IPS-20b (cell line): ENCODE data around the gene MFAP3L.
A peak's percentile ranks its signal among the peaks of the same experiment; 100 is the strongest.

ENCODE experiments used
- H3K27ac ChIP-seq: one replicate; pipeline ENCODE4 v1.5.1; 2013; ENCODE audit warnings: low read length
- H3K27me3 ChIP-seq: 2 replicates; pipeline ENCODE4 v1.6.1; 2013; ENCODE audit warnings: mild to moderate bottlenecking, low read length, inconsistent platforms; ENCODE audit not compliant: insufficient read depth
- H3K36me3 ChIP-seq: 2 replicates; pipeline ENCODE4 v1.6.1; 2013; ENCODE audit warnings: low read depth, mild to moderate bottlenecking, inconsistent platforms, low read length, moderate library complexity; ENCODE audit not compliant: insufficient read depth
- H3K4me1 ChIP-seq: 2 replicates; pipeline ENCODE4 v1.6.1; 2013; ENCODE audit warnings: mild to moderate bottlenecking, control low read depth, inconsistent platforms, low read length, moderate library complexity; ENCODE audit not compliant: insufficient read depth
- H3K4me3 ChIP-seq: 2 replicates; pipeline ENCODE4 v1.5.1; 2013; ENCODE audit warnings: mild to moderate bottlenecking, low read length, inconsistent platforms
- H3K9ac ChIP-seq: 2 replicates; pipeline ENCODE4 v1.6.1; 2013; ENCODE audit warnings: low read depth, mild to moderate bottlenecking, inconsistent platforms, low read length, moderate library complexity
- H3K9me3 ChIP-seq: 2 replicates; pipeline ENCODE4 v1.6.1; 2013; ENCODE audit warnings: mild to moderate bottlenecking, low read depth, low read length, inconsistent platforms; ENCODE audit not compliant: insufficient read depth

Gene MFAP3L

GRCh38 chr4:169985881-169986280 lies 40.3 kb downstream of the MFAP3L start:
- H3K4me1 ChIP-seq: peaks cover 16% of the 10 kb centered on the region; the same call in 1 of the 2 replicates

GRCh38 chr4:169984745-169985144 lies 41.5 kb downstream of the MFAP3L start:
- Histone ChIP-seq H3K36me3 (no peaks in the 10 kb centered on the region), H3K27ac (no peak overlapping the region), H3K4me1 (peaks cover 16% of the 10 kb centered on the region; the same call in 1 of the 2 replicates), H3K27me3 (no peaks in the 10 kb centered on the region), H3K9me3 (no peaks in the 10 kb centered on the region), H3K4me3 (no peak overlapping the region), H3K9ac (no peak overlapping the region)

More at GRCh38 chr4:169985881-169986280, 40.3 kb downstream of the MFAP3L start:
- Histone ChIP-seq H3K36me3 (no peaks in the 10 kb centered on the region), H3K27me3 (no peaks in the 10 kb centered on the region), H3K9ac (no peak overlapping the region), H3K9me3 (no peaks in the 10 kb centered on the region), H3K4me3 (no peak overlapping the region), H3K27ac (no peak overlapping the region)

GRCh38 chr4:169984173-169984572 lies 42.0 kb downstream of the MFAP3L start:
- H3K4me1 ChIP-seq: peaks cover 16% of the 10 kb centered on the region; the same call in 1 of the 2 replicates
- no peak overlapping the region for H3K4me3 ChIP-seq
- no peaks in the 10 kb centered on the region for H3K27me3 ChIP-seq
- no peak overlapping the region for H3K27ac ChIP-seq
- H3K36me3 ChIP-seq: no peaks in the 10 kb centered on the region
- no peaks in the 10 kb centered on the region for H3K9me3 ChIP-seq
- H3K9ac ChIP-seq: no peak overlapping the region

GRCh38 chr4:169976951-169977350 lies 49.2 kb downstream of the MFAP3L start:
- Histone ChIP-seq H3K4me1 (peaks cover 12% of the 10 kb centered on the region), H3K9ac (no peak overlapping the region), H3K27ac (no peak overlapping the region), H3K4me3 (0 out of 2 replicates have a peak overlapping the region, but pooled peaks have one; percentile 25), H3K36me3 (no peaks in the 10 kb centered on the region), H3K27me3 (no peaks in the 10 kb centered on the region), H3K9me3 (no peaks in the 10 kb centered on the region)

GRCh38 chr4:169975838-169976796 lies 50.1 kb downstream of the MFAP3L start:
- Histone ChIP-seq H3K27ac (no peak overlapping the region), H3K27me3 (no peaks in the 10 kb centered on the region), H3K9ac (no peak overlapping the region), H3K4me3 (no peak overlapping the region), H3K36me3 (no peaks in the 10 kb centered on the region), H3K9me3 (no peaks in the 10 kb centered on the region), H3K4me1 (peaks cover 12% of the 10 kb centered on the region)

- Histone ChIP-seq H3K9ac (no peak overlapping the region), H3K27me3 (no peaks in the 10 kb centered on the region), H3K36me3 (no peaks in the 10 kb centered on the region), H3K9me3 (no peaks in the 10 kb centered on the region), H3K27ac (no peak overlapping the region), H3K4me3 (no peak overlapping the region), H3K4me1 (peaks cover 12% of the 10 kb centered on the region)
These were observed 50.9 kb downstream of the MFAP3L start for GRCh38 chr4:169975131-169975837.

GRCh38 chr4:169971456-169972015 lies 54.7 kb downstream of the MFAP3L start:
- no peak overlapping the region for H3K27ac ChIP-seq

GRCh38 chr4:169968999-169969398 lies 57.2 kb downstream of the MFAP3L start:
- H3K4me3 ChIP-seq: no peak overlapping the region
- no peak overlapping the region for H3K27ac ChIP-seq
- no peak overlapping the region for H3K9ac ChIP-seq
- no peaks in the 10 kb centered on the region for H3K27me3 ChIP-seq
- H3K36me3 ChIP-seq: no peaks in the 10 kb centered on the region
- H3K4me1 ChIP-seq: no peaks in the 10 kb centered on the region
- no peaks in the 10 kb centered on the region for H3K9me3 ChIP-seq

More at GRCh38 chr4:169971456-169972015, 54.7 kb downstream of the MFAP3L start:
- Histone ChIP-seq H3K27me3 (no peaks in the 10 kb centered on the region), H3K9ac (no peak overlapping the region), H3K4me3 (no peak overlapping the region), H3K9me3 (no peaks in the 10 kb centered on the region), H3K4me1 (peaks cover 5% of the 10 kb centered on the region), H3K36me3 (no peaks in the 10 kb centered on the region)

- Histone ChIP-seq H3K9me3 (no peaks in the 10 kb centered on the region), H3K27ac (no peak overlapping the region), H3K9ac (no peak overlapping the region), H3K4me3 (no peak overlapping the region), H3K36me3 (no peaks in the 10 kb centered on the region), H3K27me3 (no peaks in the 10 kb centered on the region), H3K4me1 (no peaks in the 10 kb centered on the region)
These were observed 62.2 kb downstream of the MFAP3L start for GRCh38 chr4:169963998-169964397.

GRCh38 chr4:169959254-169959653 lies 66.9 kb downstream of the MFAP3L start:
- Histone ChIP-seq H3K9ac (no peak overlapping the region), H3K9me3 (no peaks in the 10 kb centered on the region), H3K4me3 (no peak overlapping the region), H3K27me3 (no peaks in the 10 kb centered on the region), H3K36me3 (no peaks in the 10 kb centered on the region), H3K4me1 (peaks cover 13% of the 10 kb centered on the region; the same call in 1 of the 2 replicates), H3K27ac (no peak overlapping the region)

GRCh38 chr4:169958629-169959028 lies 67.6 kb downstream of the MFAP3L start:
- Histone ChIP-seq H3K9me3 (no peaks in the 10 kb centered on the region), H3K36me3 (no peaks in the 10 kb centered on the region), H3K9ac (no peak overlapping the region), H3K27me3 (no peaks in the 10 kb centered on the region), H3K27ac (no peak overlapping the region), H3K4me1 (peaks cover 13% of the 10 kb centered on the region; the same call in 1 of the 2 replicates), H3K4me3 (no peak overlapping the region)
